ENCODE measurements around the gene SMOC1. TPM values are rescaled to one million over a fixed set of nuclear protein-coding genes. Genes with fewer than 3 reads are reported as not detected.

SMOC1 gene
- total RNA-seq, 1 experiment from 2014 or later = 1.5 TPM

DNA sequence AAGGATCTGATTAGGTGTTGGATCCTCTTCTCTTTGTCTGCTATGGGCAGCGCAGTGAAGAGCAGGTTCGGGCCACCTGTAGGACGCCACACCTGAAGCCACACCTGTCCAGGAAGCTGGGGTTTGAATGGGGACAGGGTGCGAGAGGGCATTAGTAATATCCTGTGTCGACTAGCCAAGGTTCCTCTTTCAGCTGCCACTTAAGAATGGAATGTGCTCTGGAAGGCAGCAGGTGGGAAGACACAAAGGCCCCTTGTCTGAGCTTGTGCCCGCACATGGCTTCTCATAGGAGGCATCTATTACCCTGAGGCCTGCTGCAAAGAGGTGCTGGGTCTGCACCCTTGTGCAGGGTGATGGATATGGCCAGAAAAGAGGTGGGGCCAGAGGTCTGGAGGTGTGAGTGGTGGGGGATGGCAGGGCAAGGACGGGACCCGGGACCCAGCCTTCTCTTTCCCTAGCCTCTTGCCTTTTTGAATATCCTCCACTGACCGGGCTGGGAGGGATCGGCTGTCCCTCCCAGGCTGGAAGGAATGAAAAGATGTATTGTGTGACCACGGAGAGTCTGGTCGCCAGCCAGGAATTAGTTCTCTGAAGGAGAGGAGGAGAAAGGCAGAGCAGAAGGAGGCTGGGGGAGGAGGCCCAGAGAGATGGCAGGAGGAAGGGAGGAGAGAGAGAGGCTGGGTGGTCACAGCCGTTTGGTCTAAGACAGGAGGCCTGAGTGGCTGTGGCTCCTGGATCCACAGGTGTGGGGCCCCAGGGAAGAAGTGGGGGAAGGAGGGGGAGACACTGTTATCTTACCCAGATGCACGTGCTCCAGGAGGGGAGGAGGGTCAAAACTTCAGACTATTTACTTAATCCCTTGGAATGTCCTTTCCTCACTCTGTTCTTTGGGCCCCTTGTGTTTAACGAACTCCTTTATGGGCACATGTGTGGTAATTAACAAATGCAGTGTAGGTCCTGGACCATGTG, 101.5 kb downstream of the SMOC1 start:
- peak; percentile 70 for DNase-seq (ENCODE audit: low read depth)

DNA sequence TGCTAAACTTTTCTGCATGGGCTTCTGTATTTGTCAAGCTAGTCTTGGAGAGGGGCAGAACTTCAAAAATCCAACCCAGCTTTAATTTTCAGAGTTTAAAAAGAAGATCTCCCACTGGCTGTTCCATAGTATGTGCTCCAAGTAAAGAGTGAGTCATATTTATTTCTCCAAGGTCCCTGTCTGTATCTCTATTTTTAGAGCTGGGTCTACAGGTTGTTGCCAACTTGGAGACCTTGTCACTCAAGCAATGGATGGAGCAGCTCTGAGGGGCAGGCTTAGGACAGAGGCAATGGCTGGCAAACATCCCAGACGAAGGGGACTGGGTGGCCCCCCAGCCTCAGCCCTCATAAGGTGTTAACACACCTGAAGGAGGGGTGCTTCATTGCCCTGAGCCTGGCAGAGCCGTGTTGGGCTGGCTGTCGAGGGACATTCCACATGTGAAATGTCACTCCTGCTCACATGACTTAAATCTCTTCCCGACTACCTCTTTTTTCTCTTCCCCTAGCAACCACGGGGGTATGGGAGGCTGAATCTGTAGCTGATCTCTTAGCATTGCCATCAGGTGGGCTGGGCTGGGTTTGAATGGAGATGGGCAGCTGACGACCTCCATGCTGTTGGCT, 103.1 kb downstream of the SMOC1 start:
- no peak for DNase-seq (ENCODE audit: low read depth)

DNA sequence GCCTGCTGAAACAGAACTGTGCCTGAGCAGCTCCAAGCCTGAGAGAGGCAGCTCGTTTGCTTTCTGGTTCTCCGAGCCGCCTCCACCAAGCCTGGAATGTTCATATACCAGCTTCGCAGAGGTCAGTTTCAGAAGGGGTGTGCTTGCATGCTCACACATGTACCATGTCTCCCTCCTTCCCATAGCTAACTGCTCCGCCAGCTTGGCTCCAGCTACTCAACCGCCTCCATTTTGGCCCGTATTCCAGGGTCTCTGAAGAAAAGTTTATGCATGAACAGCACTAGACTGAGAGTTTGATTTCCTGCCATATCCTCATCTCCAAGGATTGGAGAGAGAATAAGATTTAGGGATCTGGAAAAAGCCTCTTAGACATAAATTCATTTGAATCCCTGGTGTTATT, 103.7 kb downstream of the SMOC1 start:
- DNase-seq (ENCODE audit: low read depth) = no peak

DNA sequence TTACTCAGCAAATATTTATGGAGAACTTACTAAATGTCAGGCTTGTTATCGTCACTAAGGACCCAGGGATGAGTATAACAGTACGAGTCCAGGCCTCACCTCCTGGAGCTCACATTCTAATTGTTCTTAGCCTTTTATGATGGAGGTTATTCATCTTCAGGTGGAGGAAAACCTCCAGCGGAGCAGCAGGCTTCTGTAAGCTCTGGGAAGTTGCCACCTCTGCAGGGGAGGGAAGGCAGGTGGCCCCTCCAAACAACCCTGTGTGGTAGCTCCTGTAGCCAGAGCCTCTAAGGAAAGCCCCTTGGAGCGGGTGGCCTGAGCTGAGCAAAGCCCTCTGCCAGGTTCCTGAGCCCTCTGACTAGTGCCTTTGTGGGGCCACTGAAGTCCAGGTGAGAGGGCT, 104.1 kb downstream of the SMOC1 start:
- no peak for DNase-seq (ENCODE audit: low read depth)

DNA sequence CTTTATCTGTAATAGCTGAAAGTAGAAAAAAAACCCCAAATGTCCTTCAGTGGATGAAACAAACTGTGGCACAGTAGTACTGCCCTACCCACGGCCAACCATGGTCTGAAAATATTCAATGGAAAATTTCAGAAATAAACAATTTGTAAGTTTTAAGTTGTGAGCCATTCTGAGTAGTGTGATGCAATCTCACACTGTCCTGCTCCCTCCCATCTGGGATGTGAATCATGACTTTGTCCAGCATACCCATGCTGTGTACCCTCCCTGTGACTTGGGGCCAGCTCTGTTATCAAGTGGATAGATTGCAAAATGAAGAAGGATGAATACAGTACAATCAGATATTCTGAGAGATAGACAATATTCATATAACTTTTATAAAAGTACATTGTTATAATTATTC, 106.2 kb downstream of the SMOC1 start:
- DNase-seq (ENCODE audit: low read depth) = peak; percentile 37

DNA sequence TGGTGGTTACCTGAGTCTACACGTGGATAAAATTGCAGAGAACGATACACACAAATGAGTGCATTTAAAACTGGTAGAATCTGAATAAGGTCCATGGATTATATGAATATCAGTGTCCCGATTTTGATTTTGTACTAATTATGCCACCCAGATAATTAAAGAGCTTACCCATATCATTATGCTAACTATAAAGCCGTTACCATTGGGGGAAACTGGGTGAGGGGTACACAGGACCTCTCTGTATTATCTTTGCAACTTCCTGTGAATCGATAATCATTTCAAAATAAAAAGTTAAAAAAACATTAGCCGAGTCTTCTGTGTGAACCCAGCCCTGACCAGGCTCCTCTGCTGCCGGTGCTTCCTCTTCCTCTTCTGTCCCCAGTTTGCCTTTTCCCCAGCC, 107.1 kb downstream of the SMOC1 start:
- DNase-seq (ENCODE audit: low read depth) = no peak

DNA sequence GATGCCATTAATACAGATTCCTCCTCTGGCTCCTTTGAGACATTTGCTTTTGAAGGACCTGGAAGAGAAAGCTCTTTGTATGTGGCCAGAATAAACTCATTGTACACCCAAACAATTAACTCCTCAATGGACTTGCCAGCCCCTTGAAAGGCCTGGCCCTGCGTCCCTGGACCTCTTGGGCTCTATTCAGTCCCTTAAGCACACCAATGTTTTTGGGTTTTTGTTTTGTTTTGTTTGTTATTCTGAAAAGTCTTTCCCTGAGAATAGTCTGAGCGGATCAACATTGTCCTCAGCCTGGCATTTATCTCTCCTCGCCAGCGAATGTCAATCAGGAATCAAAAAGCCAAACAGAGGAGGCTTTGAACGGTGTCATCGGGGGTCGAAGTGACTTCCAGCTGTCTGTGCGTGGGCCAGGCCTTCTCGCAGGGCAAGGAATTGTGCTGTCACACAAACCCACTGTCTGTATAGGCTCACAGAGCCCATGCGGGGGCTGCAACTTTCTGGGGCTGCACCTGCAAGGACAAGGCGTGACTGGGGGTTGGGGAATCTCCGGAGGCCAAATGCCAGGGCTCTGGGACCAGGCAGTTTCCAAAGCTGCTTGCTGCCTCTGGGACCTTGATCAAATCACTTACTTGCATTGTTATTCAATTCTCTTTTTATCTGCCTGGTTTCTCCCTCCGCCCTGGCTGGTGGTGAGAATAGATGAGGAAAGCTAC, 108.3 kb downstream of the SMOC1 start:
- no peak for DNase-seq (ENCODE audit: low read depth)

DNA sequence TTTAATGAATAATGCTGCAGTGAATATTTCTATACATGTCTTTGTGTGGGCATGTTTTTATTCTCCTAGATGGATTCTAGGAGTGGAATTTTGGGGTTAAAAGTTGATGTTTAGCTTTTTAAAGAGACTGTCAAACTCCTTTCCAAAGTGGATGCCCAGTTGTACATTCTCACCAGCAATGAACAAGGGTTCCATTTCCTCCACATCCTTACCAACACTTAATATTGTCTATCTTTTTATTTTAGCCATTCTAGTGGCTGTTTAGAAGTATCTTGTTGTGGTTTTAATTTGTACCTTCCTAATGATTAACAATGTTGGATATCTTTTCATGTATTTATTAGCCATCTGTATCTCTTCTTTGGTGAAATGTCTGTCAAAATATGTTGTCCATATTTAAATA, 109.8 kb downstream of the SMOC1 start:
- DNase-seq (ENCODE audit: low read depth) = no peak

DNA sequence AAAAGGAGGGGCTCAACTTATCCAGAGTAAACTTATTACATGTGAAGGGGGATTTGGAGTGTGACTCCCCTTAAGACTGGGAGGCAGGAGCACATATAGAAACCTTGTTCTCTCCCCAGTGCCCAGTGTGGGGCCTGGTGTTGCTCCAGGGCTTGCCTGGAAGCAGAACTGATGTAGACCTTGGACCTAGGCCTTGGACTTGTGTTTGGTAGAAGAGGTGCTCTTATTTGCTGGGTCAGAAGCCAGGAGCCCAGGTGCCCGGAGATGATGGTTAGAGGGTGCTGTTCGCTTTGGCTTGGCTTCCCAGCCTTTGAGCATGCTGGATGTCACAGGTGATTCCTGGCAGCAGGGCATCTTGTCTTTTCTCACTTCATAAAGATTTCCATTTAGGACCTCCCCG, 110.4 kb downstream of the SMOC1 start:
- DNase-seq (ENCODE audit: low read depth) = no peak

DNA sequence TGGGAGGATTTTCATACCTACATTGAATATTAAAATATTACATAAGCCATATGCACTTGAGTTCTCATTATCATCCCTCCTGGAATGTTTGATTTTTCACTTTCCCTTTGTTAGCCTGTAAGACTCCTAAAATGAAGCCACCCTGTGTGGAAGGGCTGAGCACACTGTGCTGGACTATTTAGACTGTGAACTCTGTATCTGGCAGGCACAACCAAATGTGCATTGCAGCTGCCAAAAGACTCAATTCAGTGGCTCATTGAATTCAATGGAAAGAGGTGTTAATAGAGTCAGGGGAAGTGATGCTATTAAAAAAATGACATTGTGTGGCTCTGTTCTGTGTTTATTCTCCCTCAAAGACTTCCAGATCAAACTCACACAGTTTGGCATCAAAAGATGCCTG, 111.1 kb downstream of the SMOC1 start:
- no peak for DNase-seq (ENCODE audit: low read depth)

DNA sequence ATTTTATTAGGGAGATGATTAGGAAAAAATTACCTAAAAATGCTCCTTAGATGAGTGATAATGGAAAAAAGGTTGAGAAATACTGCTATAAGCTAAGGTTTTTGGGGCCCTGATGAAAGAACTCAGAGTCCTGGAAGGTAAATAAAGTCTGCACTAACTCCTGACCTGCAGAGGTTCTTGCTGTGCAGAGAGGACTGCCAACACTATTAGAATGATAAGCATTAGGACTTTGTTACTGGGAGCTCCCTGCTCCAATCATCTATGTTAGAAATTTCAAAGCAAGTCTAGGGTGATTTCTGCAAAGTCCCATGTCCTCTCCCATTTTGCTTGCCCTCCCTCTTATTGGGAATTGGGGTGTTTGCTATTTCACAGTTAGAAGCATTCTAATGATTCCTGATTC, 112.2 kb downstream of the SMOC1 start:
- no peak for DNase-seq (ENCODE audit: low read depth)

DNA sequence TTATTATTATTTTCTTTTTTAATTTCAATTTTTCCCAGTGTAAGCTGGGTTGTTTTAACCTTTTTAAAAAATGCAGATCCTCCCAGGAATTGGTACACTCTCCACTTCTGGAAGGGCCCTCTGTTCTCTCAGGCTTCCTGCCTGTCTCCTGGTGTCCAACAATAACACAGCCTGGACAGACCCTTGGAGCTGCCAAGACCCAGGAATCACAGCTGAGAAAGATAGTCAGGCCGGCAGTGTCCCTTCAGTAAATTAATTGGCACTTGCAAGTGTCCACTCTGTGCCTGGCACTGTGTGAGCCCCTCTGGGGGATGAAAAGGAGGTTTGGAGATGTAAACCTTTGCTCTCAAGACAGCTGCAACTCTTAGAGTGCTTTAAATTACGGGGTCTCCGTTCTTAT, 113.3 kb downstream of the SMOC1 start:
- DNase-seq (ENCODE audit: low read depth) = no peak

DNA sequence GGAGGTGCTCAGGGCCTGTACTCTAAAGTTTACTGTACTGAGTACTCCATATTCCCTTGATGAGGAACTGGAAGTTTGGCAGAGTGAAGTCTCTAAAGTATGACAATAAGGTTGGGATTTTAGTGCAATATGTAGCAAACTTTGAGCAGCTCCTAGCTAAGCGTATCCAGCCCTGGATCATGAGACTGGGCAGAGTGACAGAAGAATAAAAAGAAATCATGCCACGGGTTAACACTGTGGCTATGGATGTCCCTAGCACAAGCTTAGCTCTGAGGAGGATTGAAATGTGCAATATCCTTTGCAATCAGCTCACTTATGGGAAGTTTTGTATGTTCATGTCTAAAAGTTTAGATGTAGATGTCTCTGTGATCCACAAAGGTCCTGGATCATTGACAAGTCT, 114.1 kb downstream of the SMOC1 start:
- DNase-seq (ENCODE audit: low read depth) = no peak

DNA sequence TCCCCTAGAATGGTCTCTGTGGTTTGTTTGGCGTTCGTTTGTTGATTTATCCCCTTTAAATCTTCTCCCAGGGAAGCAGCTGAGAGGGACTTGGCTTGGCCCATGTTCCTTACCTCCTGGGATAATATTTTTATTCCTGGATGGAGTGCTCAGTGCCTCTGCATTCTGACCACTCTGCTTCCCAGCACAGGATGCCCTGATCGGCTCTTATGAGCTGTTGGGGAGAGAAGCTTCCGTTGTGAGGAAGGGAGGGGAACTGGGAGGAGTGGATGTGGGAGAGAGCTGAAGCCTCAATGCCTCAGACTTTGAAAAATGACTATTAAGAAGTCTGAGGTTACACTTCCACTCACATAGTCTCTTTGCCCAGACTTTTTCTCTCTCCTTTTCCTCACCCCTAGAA, 114.8 kb downstream of the SMOC1 start:
- DNase-seq (ENCODE audit: low read depth) = peak; percentile 52

DNA sequence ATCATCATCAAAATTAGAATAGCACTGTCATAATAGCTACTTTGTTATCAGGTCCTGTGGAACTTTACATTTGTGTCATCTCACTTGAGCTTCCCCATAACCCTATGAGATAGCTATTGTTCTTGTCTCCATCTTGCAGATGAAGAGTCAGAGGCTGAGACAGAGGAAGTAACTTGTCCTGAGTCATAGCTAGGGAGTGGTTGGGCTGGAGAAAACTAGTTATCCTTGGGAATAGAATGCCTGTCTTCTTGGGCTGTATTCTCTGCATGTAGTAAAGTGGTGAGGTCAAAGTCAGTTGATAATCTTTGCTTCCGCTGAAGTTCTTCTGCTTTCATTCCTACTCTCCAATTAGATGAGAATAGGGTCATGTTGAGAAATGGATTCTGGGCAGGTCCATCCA, 117.0 kb downstream of the SMOC1 start:
- DNase-seq (ENCODE audit: low read depth) = peak; percentile 98

DNA sequence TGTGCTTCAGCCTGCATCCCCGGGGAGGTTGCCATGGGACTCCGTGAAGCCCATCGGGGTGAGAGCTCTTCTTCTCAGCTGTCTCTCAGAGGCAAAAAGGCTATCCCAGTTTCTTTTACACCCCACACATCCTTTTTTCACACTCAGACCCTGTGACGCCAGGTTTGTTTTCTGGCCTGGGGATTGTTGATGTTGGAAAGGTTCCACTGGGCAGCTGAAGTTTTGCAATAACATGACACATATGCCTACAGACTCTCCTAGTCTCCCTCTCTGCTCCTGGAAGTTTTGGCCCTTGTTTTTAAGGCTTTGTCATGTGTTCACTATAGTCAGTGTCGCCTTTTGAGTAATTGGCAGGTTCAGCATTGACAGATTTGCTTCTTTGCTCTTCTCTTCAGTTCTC, 118.6 kb downstream of the SMOC1 start:
- DNase-seq (ENCODE audit: low read depth) = peak; percentile 97

DNA sequence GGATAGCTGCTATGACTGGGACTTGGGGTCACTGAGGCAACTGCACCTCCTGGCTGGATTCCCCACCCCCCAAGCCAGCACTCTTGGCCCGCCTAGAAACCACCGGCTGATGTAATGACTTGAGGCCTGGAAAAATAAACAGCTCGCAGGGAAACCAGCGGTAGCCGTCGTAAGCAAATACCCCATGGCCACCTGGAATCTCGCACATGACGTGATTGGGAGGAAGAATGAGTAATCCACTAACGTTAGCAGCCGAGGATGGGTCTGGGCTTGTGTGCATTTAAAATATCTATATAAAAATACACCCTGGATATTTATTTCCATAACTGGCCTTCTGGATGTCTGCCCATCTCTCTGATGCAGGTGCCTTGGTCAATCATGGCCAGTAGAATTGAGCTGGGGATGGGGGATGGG, 120.1 kb downstream of the SMOC1 start:
- peak; percentile 98 for DNase-seq (ENCODE audit: low read depth)

DNA sequence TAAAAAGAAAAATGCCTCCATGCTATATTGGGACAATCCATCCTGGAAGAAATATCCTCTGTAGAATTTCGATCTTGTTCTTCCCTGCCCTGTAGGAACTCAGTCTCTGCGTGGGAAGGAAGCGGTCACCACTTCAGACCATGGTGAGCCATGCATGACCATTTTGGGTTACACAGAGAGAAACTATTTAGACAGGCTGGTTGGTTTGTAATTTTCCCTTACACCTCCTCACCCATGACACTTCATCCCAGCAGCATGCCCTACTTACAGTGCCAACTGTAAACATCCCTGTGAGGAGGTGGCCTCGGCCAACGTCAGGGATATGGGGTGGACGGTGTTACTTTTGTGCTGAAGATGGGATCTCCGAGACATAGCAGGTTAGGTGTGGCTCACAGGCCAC, 121.4 kb downstream of the SMOC1 start:
- DNase-seq (ENCODE audit: low read depth) = peak; percentile 39

DNA sequence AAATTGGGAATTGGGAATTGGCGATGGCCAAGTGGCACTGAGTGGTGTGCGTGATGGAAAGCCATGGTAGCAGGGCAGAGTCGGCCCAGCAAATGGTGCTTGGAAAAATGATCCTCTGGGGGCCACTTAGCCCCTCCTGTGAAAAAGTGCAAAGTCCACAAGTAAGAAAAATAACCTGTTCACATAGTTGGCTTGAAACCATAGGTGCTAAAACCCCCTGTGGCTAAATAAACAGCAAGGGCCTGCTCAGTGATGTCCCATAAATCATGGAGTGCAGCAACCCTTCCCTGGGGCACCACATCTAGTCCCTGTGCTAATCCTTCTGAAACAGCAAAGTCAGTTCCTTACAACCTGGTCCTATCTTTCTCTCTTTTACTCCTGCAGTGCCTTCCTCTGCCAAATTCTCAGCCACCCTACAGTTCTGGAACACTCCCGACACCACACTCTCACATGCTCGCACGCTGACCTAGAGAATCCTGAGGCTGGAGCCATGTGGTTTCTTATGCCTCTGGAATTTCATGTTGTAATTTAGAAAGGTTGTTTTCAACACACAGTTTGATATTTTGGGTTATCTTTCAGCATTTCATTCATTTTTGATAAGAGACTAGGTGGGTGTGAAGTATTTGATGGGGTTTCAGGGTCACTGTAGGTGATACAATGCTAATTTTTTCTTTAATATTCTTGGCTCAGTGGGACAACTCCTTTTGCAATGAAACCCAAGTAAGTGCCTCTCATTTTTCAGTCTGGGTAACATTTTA, 123.6 kb downstream of the SMOC1 start:
- DNase-seq (ENCODE audit: low read depth) = no peak

DNA sequence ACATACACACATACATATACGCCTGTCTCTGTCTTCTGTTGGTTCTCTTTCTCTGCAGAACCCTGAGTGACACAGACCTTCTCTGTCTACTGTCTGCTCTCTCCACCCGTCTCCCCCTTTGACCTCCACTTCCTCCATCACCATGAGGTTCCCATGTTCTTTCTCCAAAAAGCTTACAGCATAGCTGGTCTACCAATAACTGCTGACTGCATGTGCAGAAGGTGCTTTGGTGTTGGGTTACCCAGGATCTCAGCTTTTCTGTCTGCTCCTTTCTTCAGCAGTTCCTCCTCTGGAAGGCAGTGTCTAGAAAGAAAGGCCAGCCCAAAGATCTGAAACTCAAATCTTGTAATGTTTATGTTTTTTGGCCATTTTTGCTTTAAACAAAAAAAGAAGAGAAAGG, 125.6 kb downstream of the SMOC1 start:
- DNase-seq (ENCODE audit: low read depth) = no peak

DNA sequence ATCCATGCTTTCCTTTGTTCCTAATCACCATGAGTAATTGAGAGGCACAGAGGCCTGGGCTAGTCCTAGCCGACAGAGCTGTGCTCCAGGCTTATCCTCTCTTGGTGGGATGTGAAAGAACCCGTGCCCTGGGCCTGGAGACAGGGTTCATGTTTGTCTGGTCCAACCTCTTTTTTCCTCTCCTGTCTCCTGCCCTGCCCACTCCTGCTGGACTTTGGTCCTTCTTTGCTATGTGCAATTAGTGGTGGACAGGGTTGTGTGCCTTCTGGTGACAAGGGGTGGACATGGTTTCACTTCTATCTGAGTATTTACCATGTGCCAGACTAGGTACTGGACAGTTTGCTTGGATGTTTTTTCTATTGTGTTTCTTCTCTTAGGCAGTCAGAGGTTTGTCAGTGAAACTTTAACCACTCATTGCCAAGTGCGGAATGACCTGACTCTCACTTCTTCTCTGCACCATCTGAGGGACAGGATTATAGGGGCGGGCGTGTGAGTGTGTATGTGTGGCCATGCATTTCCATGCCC, 126.1 kb downstream of the SMOC1 start:
- DNase-seq (ENCODE audit: low read depth) = no peak

All from HT1080 (cell line).